CD1c-positive myeloid dendritic cell (primary cell): ENCODE data around the gene YES1.
"Not testable (repeated sequence)": the region's sequence is repeated elsewhere in the genome, so short reads cannot be mapped to it uniquely, and the experiment has no call there.

ENCODE experiments used
- DNase-seq: peaks from one replicate; pipeline ENCODE4 v3.0.0-alpha.2; 2016; ENCODE audit errors: extremely low spot score

The YES1 gene

GRCh38 chr18:730120-730519 is 81.9 kb downstream of the YES1 start:
- DNase-seq, result not testable (repeated sequence)

DNA sequence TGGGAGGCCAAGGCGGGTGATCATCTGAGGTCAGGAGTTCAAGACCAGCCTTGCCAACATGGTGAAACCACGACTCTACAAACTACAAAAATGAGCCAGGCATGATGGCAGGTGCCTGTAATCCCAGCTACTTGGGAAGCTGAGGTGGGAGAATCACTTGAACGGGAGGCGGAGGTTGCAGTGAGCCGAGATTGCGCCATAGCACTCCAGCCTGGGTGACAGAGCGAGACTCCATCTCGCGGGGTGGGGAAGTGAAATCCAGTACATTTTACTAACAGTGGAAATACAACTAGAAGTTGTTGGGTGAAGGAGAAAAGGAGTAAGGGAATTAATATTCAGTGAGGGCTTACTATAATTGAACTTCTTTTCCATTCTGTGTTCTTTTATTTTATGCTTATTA is 86.4 kb downstream of the YES1 start:
- peak; percentile 32 for DNase-seq

DNA sequence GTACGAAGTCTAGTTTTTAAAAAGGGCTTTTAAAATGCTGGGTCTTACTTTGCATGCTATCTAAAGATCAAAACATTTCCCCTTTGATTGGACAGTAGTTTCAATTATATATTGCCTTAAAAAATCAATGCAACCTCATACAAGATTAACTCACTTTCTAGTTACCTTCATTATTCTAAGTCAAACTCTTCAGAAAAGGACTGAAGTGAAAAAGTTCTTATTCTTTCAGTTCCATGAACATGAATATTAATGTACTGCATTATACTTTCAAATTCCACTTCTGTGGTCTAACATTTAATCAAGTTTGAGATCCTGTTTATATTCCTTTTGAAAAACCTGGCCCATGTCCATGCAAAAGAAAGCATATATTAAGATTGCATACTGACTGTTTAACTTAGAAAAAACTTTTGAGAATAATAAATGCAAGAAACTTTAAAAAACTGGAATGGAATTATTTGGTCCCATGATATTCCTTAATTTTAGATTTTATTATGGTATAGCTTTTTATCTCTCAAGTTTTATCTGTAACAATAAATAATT is 88.4 kb downstream of the YES1 start:
- DNase-seq, result no peak

GRCh38 chr18:717003-717402 is 95.0 kb downstream of the YES1 start:
- DNase-seq, result no peak

DNA sequence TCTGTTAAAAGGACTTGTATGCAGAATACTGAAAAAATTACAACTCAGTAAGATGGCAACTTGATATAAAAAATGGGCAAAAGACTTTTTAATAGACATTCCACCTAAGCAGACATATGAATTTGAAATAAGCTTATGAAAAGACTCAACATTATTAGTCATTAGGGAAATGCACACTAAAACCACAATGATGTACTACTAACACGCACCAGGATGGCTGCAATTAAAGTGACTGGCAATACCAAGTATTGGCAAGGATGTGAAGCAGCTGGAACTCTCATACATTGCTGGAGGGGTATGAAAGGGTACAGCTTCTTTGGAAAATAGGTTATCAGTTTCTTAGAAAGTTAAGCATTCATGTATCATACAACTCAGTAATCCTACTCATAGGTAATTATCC is 96.4 kb downstream of the YES1 start:
- no peak for DNase-seq

- no peak for DNase-seq
Measured at GRCh38 chr18:713135-713490, 98.9 kb downstream of the YES1 start.

DNA sequence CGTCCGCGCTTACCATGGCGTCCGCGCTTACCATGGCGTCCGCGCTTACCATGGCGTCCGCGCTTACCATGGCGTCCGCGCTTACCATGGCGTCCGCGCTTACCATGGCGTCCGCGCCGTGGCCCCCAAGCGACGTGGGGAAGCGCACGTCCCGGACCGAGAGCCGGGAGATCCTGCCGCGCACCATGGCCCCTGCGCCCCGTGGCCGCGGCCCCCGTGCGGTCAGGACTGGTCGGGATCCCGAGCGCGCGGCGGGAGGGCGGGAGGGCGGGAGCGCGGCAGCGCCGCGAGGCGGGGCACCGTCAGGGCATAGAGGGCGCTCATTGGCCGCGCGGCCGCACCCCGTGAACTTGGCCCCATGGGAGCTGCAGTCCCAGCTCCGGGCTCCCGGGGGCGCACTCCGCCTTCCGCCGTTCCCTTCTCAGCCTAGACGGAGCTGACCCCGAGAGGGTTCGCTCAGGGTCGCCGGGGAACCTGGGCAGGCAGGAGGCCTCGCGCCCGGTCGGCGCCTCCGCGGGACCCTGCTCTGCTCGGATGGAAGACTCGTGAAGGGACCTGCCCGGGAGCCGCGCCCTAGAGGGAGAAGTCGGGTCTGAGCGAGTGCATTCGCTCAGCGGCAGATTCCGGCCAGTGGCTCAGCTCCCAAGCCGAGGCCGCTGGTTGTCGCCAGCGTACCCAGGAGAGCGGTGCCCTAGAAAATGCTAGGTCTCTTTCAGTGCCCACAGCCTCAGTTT is 99.5 kb downstream of the YES1 start, which contains the start of gene ENOSF1:
Gene ENOSF1 (minus strand): TSS at position 230 of the 734 bp plus-strand sequence. CDS start 43 bp downstream, at position 187.
- peak; percentile 92 for DNase-seq

GRCh38 chr18:711657-712400 is 100.2 kb downstream of the YES1 start:
- DNase-seq, result peak; percentile 91

DNA sequence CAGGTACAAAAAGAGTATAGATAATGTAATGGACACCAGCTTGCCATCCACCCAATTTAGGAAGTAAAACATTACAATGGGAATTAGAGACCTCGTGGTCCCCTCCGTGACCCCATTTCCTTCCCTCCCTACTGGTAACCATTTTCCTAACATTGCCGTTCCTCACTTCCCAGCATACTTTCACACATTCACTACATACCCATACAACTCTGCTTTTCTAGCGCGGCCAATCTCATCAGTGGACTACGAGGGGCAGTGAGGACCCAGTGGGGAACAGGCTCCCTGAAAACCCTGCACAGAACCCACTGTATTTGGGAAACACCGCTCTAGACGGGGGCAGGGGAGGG is 100.8 kb downstream of the YES1 start:
- DNase-seq, result peak; percentile 32

GRCh38 chr18:710418-711300 is 101.4 kb downstream of the YES1 start:
- no peak for DNase-seq

GRCh38 chr18:709771-710170 is 102.3 kb downstream of the YES1 start:
- no peak for DNase-seq

DNA sequence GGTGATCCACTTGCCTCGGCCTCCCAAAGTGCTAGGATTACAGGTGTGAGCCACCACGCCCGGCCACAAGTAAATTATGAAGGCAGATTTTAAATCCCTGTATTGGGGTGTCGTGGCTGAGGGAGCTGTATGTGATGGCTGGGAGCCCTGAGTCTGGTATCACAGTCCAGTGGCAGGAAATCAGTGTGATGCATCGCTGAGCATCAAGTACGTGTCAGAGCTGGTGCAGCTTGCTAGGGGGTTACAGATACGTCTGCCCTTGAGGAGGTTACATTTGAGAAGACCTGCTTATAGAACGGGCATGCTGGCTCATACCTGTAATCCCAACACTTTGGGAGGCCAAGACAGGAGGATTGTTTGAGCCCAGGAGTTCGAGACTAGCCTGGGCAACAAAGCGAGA is 103.9 kb downstream of the YES1 start:
- no peak for DNase-seq

DNA sequence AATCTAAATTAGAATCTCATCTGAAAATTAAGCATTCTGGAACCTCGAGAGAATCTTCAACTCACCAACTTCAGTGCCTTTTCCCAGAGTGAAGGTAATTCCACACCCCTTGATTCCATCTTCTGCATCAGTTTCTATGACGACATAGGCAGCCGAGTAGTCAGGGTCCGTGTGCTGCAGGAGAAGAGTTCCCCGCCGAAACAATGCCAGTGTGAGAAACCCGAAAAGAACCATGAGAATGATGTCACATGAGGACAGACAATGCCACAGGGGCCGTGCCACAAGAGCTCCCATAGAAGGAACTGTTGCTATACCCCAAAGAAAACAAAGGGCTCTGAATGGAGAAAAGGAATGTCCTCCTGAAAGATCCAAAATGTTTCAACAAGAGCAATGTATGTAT is 105.6 kb downstream of the YES1 start:
- DNase-seq, result no peak

DNA sequence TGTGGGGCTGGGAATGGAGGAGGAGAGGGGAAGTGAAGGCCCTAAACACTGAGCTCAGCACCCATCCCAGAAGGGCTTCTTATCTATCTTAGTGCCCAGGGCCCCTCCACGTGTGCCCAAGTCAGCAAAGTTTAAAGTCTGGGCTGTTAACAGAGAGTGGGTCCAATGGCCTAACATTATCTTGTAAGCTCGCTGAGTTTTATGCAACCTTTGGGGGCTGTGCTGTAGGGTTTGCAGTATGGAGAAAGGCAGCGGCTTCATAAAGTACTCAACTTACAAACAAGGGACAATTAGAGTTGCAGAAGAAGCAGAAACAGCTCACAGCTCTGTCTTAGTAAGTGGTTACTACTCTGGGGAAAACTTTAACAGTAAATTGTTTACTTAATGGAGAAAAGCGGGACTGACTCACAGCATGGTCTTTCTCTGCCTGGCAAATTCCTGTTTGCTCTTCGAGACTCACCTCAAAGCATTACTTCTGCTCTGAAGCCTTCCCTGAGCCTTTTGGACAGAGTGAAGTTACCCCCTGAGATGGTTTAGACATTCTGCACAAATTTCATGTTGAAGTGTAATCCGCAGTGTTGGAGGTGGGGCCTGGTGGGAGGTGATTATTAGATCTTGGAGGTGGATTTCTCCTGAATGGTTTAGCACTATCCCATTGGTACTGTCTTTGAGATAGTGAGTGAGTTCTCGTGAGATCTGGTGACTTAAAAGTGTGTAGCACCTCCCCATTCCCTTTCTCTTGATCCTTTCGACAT is 108.7 kb downstream of the YES1 start:
- no peak for DNase-seq

DNA sequence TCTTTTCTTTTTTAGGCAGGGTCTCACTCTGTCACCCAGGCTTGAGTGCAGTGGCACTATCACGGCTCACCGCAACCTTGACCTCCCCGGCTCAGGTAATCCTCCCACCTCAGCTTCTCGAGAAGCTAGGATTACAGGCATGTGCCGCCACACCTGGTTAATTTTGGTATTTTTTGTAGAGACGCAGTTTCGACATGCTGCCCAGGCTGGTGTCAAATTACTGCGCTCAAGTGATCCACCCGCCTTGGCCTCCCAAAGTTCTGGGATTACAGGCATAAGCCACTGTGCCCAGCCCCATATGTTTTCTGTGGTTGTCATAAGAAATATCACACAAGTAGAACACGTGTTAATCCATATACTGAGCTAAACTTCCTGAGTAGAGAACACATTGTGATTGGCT is 114.2 kb downstream of the YES1 start:
- no peak for DNase-seq

- no peak for DNase-seq
Measured at GRCh38 chr18:697012-697411, 115.0 kb downstream of the YES1 start.

- no peak for DNase-seq
Measured at GRCh38 chr18:693466-694187, 118.4 kb downstream of the YES1 start.

DNA sequence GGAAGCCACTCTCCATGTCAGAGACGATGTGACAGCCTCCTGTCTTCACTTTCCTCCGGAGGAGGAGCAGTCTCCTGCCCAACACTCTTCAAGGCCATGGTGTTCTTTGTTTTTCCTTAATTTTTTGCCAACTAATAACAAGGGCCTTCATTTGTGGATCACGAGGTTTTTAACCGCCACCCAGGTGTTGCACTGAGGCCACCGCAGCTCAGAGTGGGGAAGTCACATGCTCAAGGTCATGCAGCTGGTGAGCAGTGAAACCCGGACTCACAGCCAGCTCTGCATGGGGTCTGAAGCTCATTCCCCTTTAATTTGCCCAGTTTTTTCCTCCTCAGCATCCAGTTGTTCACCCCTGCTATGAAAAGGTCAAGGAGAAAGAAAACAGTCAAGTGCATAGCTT is 119.2 kb downstream of the YES1 start:
- DNase-seq, result no peak

- no peak for DNase-seq
Measured at GRCh38 chr18:688323-688722, 123.7 kb downstream of the YES1 start.

GRCh38 chr18:686339-687111 is 125.5 kb downstream of the YES1 start:
- no peak for DNase-seq
